GM23248 (cell line): ENCODE measurements around the gene CLDN17. TPM values are rescaled to one million over a fixed set of nuclear protein-coding genes. Genes with fewer than 3 reads are reported as not detected.

Experiments used
- DNase-seq: peaks from one replicate; pipeline ENCODE4 v3.0.0-alpha.2; 2015
- H2AFZ ChIP-seq: fragments of 200-600 bp; sonication (generic); 2 replicates; pipeline ENCODE4 v1.6.1; 2016; ENCODE audit warnings: antibody characterized with exemption
- H3F3A ChIP-seq: fragments of 200-600 bp; sonication (generic); 2 replicates; pipeline ENCODE4 v1.6.1; 2016; ENCODE audit warnings: mild to moderate bottlenecking, antibody characterized with exemption, mixed run types; ENCODE audit not compliant: insufficient read depth
- H3K27ac ChIP-seq: fragments of 200-600 bp; sonication (generic); 2 replicates; pipeline ENCODE4 v1.5.1; 2016; ENCODE audit warnings: mild to moderate bottlenecking
- H3K27me3 ChIP-seq: fragments of 200-600 bp; sonication (generic); replicated peaks from 2 replicates; pipeline ENCODE4 v1.6.1; 2016; ENCODE audit warnings: mild to moderate bottlenecking; ENCODE audit not compliant: insufficient read depth
- H3K36me3 ChIP-seq: fragments of 200-600 bp; sonication (generic); 2 replicates; pipeline ENCODE4 v1.6.1; 2016; ENCODE audit warnings: low read depth, mild to moderate bottlenecking
- H3K4me1 ChIP-seq: fragments of 200-600 bp; sonication (generic); 2 replicates; pipeline ENCODE4 v1.6.1; 2016; ENCODE audit warnings: mild to moderate bottlenecking; ENCODE audit not compliant: insufficient read depth
- H3K4me2 ChIP-seq: fragments of 200-600 bp; sonication (generic); one replicate; pipeline ENCODE4 v1.6.1; 2016; ENCODE audit warnings: mild to moderate bottlenecking; ENCODE audit not compliant: unreplicated experiment
- H3K4me3 ChIP-seq: fragments of 200-600 bp; sonication (generic); 2 replicates; pipeline ENCODE4 v1.5.1; 2016; ENCODE audit warnings: mild to moderate bottlenecking
- H3K79me2 ChIP-seq: fragments of 200-600 bp; sonication (generic); 2 replicates; pipeline ENCODE4 v1.6.1; 2016; ENCODE audit warnings: mild to moderate bottlenecking; ENCODE audit not compliant: insufficient read depth
- H3K9ac ChIP-seq: fragments of 200-600 bp; sonication (generic); 2 replicates; pipeline ENCODE4 v1.6.1; 2016; ENCODE audit warnings: mild to moderate bottlenecking
- H3K9me2 ChIP-seq: fragments of 200-600 bp; sonication (generic); 2 replicates; pipeline ENCODE4 v1.6.1; 2016; ENCODE audit warnings: mixed run types, mild to moderate bottlenecking, moderate library complexity; ENCODE audit not compliant: insufficient read depth
- H3K9me3 ChIP-seq: fragments of 200-600 bp; sonication (generic); one replicate; pipeline ENCODE4 v1.6.1; 2017; ENCODE audit warnings: low read depth
- H4K20me1 ChIP-seq: fragments of 200-600 bp; sonication (generic); 2 replicates; pipeline ENCODE4 v1.6.0; 2016; ENCODE audit not compliant: insufficient read depth
- EZH2 ChIP-seq: fragments of 200-600 bp; sonication (generic); IDR thresholded peaks from 2 replicates; pipeline ENCODE4 v1.6.1; 2018; ENCODE audit warnings: antibody characterized with exemption, mild to moderate bottlenecking; ENCODE audit not compliant: insufficient read depth, poor library complexity, severe bottlenecking
- EZH2phosphoT487 ChIP-seq: fragments of 200-600 bp; sonication (generic); IDR thresholded peaks from 2 replicates; pipeline ENCODE4 v1.6.1; 2018; ENCODE audit warnings: antibody characterized with exemption, moderate library complexity, mild to moderate bottlenecking, low read depth; ENCODE audit not compliant: insufficient read depth
- WGBS, 2 experiments: methylation state at CpG; one replicate each; pipeline ENCODE4 v1.1.6; 2015 to 2017; ENCODE audit warnings: low lambda C conversion rate in 2 of 2, low coverage in 1 of 2; ENCODE audit errors: missing lambda C conversion rate in 2 of 2; 5-methylcytosine and 5-hydroxymethylcytosine counted together
- in situ Hi-C: fragments of 300-500 bp; cut with MboI; formaldehyde crosslinking; loops from 2 replicates; pipeline ENCODE4 v1.15.0; 2020
- polyA plus RNA-seq: library from polyadenylated mRNA; unstranded; fragments of >200 nt; fragmentation: Nextera tagmentation; extraction: Ambion mirVana; gene quantifications from 2 replicates; pipeline ENCODE4 v1.2.1, GENCODE V29; 2016
- total RNA-seq: library from RNA; depleted of rRNA; stranded (reverse); fragments of >200 nt; shearing (Covaris generic); gene quantifications from 2 replicates; pipeline ENCODE4 v1.2.3, GENCODE V29; 2014; rRNA removed

Gene CLDN17
- not detected in 2 replicates for total RNA-seq
- polyA plus RNA-seq: not detected in 2 replicates

DNA sequence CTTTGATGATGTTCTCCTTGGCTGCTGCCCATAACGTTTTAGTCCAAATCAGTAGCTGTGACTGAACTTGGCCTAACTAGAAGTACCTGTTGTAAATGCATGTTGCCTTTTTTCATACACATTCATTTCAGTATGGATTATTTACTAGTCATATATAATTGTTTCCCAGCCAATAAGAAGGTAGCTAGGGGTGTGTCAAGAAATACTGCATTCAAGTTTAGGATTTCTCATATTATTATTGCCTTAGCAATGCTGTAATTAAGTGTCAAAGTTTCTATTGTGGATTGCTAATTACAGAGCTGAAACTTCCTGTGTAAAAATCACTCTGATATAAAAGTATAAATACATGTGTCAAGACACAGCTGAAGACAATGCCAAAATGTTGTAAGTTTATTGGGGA is at the start of gene CLDN17:
TSS of gene CLDN17 (minus strand) at position 101 of the 400 bp plus-strand sequence. CDS start 188 bp downstream, outside the sequence.
- Histone ChIP-seq H2AFZ (no peak within 1 kb of the TSS), H3K79me2 (no peaks in the 10 kb centered on the region), H3K4me2 (no peak within 1 kb of the TSS), H3K27ac (no peak within 1 kb of the TSS), H3K4me3 (no peak within 1 kb of the TSS), H3K36me3 (no peaks in the 10 kb centered on the region), H4K20me1 (no peaks in the 10 kb centered on the region), H3K9me3 (no peaks in the 10 kb centered on the region), H3K9ac (no peak within 1 kb of the TSS), H3K9me2 (no peaks in the 10 kb centered on the region), H3K27me3 (no peaks in the 10 kb centered on the region), H3F3A (no peaks in the 10 kb centered on the region), H3K4me1 (no peaks in the 10 kb centered on the region)
- DNase-seq: no peak
- no peak for TF ChIP-seq EZH2phosphoT487
- TF ChIP-seq EZH2: no peak
- 5 to 6% methylated on average over 1 of the region's 1 CpG for WGBS, 2 experiments
- in situ Hi-C loops: no loop called here

GRCh38 chr21:30216041-30216723 is 49.6 kb upstream of the CLDN17 start, which contains the start of gene CLDN8:
Gene CLDN8 (minus strand): TSS chr21:30216097. CDS start chr21:30215925, 172 bp downstream.
- no peaks in the 10 kb centered on the region for H3K79me2 ChIP-seq
- H3K27ac ChIP-seq: no peak within 1 kb of the TSS
- no peaks in the 10 kb centered on the region for H3K36me3 ChIP-seq
- no peak within 1 kb of the TSS for H2AFZ ChIP-seq
- H3K27me3 ChIP-seq: no peaks in the 10 kb centered on the region
- DNase-seq: no peak
- H3F3A ChIP-seq: no peaks in the 10 kb centered on the region
- TF ChIP-seq EZH2 (no peak), EZH2phosphoT487 (no peak)
- no peak within 1 kb of the TSS for H3K4me3 ChIP-seq
- no peaks in the 10 kb centered on the region for H4K20me1 ChIP-seq
- H3K9ac ChIP-seq: no peak within 1 kb of the TSS
- no peaks in the 10 kb centered on the region for H3K9me3 ChIP-seq
- no peaks in the 10 kb centered on the region for H3K9me2 ChIP-seq
- in situ Hi-C loops: no loop called here
- 47 to 53% methylated on average over 5 of the region's 5 CpGs for WGBS, 2 experiments
- no peak within 1 kb of the TSS for H3K4me2 ChIP-seq
- H3K4me1 ChIP-seq: no peaks in the 10 kb centered on the region

DNA sequence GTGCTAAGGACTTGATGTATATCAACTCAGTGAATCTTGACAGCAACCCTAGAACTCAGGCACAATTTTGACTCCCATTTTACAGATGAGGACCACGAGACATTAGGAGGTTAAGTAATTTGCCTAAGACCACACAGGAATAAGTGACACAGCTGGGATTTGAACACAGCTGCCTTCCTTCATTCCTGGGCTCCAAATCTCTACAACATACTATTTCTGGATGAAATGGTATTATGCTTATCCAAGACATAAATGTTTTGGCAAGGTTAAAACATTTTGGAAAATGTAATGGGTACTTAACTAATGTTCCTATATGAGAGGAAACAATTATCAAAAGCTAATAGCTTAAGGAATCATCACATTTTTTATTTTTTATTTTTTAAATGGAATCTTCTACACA is 44.5 kb upstream of the CLDN17 start:
- WGBS, 2 experiments: 26% methylated on average over 1 of the region's 1 CpG
- H4K20me1 ChIP-seq: no peaks in the 10 kb centered on the region

GRCh38 chr21:30209601-30210000 is 43.0 kb upstream of the CLDN17 start:
- Histone ChIP-seq H3K4me3 (no peak overlapping the region), H4K20me1 (no peaks in the 10 kb centered on the region), H3K36me3 (no peaks in the 10 kb centered on the region), H3K4me1 (0 out of 2 replicates have a peak, but pooled peaks cover 10% of the 10 kb centered on the region), H3K79me2 (no peaks in the 10 kb centered on the region), H3K27ac (no peak overlapping the region), H3F3A (no peaks in the 10 kb centered on the region), H3K4me2 (no peak overlapping the region), H2AFZ (no peak overlapping the region), H3K27me3 (no peaks in the 10 kb centered on the region), H3K9me2 (no peaks in the 10 kb centered on the region), H3K9me3 (no peaks in the 10 kb centered on the region), H3K9ac (no peak overlapping the region)
- in situ Hi-C loops: no loop called here
- WGBS, 2 experiments: 65 to 66% methylated on average over 5 of the region's 5 CpGs
- TF ChIP-seq EZH2phosphoT487 (no peak), EZH2 (no peak)
- no peak for DNase-seq

More for the DNA sequence above, 44.5 kb upstream of the CLDN17 start:
- DNase-seq: no peak
- 0 out of 2 replicates have a peak, but pooled peaks cover 10% of the 10 kb centered on the region for H3K4me1 ChIP-seq
- no peaks in the 10 kb centered on the region for H3K27me3 ChIP-seq
- in situ Hi-C loops: no loop called here
- no peaks in the 10 kb centered on the region for H3K9me3 ChIP-seq
- no peaks in the 10 kb centered on the region for H3K79me2 ChIP-seq
- H3K27ac ChIP-seq: no peak overlapping the region
- H3K36me3 ChIP-seq: no peaks in the 10 kb centered on the region
- no peak overlapping the region for H3K4me2 ChIP-seq
- H3F3A ChIP-seq: no peaks in the 10 kb centered on the region
- no peak overlapping the region for H2AFZ ChIP-seq
- H3K9ac ChIP-seq: no peak overlapping the region
- TF ChIP-seq EZH2 (no peak), EZH2phosphoT487 (no peak)
- no peaks in the 10 kb centered on the region for H3K9me2 ChIP-seq
- no peak overlapping the region for H3K4me3 ChIP-seq
